ENCODE data around the gene CENPB.
"Not testable (repeated sequence)": the region's sequence is repeated elsewhere in the genome, so short reads cannot be mapped to it uniquely, and the experiment has no call there.

CENPB gene

GRCh38 chr20:3811467-3812258, 25.1 kb upstream of the CENPB start:
- DNase-seq = peak; percentile 97

DNA sequence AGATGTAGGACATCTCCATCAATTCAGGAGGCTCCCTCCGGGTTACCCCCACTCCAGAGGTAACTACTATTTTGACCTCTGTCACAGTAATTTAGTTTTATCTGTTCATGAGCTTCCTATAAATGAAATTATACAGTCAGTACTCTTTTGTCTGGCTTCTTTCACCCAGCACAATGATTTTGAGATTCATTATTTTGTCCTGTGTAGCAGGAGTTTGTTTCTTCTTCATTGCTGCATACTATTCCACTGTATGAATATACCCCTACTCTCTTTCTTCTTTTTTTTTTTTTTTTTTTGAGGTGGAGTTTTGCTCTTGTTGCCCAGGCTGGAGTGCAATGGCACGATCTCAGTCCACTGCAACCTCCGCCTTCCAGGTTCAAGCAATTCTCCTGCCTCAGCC, 22.0 kb upstream of the CENPB start:
- DNase-seq = no peak

DNA sequence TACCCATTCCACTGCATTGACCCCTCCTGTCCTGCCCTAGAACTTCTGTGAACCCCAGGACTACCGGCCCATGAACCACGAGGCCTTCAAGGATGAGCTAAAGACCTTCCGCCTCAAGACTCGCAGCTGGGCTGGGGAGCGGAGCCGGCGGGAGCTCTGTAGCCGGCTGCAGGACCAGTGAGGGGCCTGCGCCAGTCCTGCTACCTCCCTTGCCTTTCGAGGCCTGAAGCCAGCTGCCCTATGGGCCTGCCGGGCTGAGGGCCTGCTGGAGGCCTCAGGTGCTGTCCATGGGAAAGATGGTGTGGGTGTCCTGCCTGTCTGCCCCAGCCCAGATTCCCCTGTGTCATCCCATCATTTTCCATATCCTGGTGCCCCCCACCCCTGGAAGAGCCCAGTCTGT, 18.2 kb upstream of the CENPB start:
- no peak for DNase-seq

GRCh38 chr20:3804254-3804751, 17.8 kb upstream of the CENPB start:
- no peak for DNase-seq

DNA sequence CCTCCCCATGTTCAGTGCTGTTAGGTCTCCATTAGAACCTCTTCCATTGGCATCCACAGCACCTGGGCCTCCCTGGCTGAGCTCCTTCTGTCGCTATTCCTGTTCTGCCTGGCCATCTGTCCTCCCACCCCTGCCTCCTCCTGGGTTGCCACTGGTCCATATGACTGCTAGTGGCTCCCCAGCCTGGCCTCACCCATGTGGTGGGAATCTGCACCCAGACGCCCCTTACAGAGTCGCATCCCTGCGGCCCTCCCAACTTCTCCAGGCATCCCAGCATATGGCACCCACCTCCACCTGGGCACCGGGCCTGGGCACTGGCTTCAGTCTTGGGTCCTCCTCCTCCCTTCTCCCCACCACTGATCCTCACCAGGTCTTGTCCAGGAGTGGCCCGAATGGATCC, 17.3 kb upstream of the CENPB start:
- DNase-seq = no peak

- DNase-seq = no peak
Observed at GRCh38 chr20:3803289-3803688, 16.7 kb upstream of the CENPB start.

GRCh38 chr20:3802524-3803239, 16.1 kb upstream of the CENPB start:
- DNase-seq = no peak

DNA sequence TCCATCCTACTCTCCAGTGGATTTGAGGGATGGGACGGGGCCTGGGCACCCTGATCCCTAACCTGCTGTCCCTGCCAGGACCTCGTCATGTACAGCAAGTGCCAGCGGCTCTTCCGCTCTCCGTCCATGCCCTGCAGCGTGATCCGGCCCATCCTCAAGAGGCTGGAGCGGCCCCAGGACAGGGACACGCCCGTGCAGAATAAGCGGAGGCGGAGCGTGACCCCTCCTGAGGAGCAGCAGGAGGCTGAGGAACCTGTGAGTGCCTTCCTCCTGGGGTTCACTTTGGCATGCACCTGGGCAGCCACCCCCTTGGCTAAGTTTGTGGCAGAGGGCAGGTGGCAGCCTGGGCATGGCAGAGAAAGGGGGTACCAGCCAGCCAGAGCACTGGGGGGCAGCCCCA, 15.3 kb upstream of the CENPB start:
- no peak for DNase-seq

DNA sequence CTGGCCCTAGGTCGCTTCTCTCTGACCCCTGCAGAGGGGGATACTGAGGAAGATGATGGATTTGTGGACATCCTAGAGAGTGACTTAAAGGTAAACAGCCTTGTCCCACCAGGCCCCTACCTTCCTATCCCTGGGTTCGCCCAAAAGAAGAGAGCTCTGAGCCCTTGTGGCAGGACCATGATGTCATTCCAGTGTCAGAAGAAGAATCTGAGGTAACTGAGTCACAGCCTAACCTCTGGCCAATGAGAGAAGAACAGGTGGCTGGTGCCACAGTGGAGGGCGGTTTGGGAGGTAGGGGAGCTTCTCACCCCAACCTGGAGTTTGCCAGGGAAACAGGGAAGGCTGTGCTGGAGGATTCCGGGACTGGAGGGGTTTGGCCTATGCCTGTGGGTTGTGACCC, 14.8 kb upstream of the CENPB start:
- DNase-seq = no peak

GRCh38 chr20:3800878-3801260, 14.3 kb upstream of the CENPB start:
- DNase-seq = no peak

DNA sequence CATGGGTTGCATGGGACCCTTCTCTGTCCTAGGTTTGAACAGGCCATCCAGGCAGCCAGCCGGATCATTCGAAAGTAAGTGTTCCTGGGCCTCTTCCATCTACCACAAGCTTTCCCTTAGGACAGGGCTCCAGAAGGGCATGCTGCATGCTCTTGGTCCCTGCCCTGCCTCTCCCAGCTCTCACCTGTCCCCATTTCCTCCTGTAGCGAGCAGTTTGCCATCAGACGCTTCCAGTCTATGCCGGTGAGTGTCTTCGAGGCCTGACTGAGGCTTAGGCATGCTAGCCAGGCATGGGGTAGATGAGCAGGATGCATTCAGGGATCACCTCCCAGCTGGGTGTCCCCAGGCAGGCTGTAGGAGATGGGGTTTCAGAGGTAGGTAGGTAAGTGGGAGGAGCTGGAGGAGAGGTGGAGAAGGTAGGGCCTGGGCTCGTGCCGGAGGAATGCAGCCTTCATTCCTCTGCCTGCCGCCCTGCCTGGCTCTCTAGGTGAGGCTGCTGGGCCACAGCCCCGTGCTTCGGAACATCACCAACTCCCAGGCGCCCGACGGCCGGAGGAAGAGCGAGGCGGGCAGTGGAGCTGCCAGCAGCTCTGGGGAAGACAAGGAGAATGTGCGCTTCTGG, 13.8 kb upstream of the CENPB start:
- no peak for DNase-seq

DNA sequence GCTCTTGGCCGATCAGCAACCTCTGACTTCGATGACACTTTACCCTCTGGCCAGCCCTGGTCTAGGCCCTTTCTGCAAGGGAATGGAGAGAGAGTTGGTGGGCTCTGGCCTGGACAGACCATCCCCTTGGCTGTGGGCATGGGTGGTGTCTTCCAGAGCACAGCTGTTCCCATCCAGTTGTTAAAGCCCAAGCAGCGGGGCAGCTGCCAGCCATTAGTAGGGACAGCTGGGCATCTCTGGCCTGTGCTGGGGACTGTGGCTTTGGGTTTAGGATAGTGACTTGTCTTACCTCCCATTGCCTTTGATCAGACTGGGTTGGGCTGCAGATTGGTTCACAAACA, 12.3 kb upstream of the CENPB start:
- DNase-seq = no peak

GRCh38 chr20:3798373-3798768, 11.8 kb upstream of the CENPB start:
- no peak for DNase-seq

DNA sequence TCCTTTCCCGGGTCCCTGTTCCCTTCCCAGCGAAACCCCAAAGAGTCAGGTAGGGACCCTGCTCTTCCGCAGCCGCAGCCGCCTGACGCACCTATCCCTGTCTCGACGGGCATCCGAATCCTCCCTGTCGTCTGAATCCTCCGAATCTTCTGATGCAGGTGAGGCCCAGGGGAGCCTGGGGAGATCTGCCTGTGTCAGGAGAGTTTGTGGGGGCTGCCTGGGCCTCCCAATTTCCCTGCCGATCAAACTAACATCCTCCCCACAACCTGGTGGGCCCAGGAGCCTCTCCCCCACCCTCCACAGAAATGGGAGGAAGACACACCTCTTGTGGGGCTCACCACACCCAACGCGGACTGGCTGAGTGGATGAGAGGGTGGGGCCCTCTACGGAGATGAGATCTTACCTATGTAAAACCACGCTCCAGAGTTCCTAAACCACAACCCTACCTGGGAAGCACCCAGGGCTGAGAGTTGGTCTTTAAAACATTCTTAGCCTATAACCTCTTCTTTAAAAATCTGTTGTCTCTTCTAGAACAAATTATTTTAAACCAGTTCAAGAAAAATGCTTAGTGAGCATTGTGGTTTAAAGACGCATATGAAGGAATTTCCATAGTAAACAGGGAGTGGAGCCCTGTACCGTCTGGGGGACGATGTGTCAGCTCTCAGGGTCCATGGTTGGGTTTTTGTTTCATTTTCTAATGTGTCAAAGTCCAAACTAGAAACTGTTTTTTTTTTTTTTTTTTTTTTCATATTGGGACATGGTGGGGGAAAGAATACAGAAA, 11.2 kb upstream of the CENPB start:
- peak; percentile 82 for DNase-seq

DNA sequence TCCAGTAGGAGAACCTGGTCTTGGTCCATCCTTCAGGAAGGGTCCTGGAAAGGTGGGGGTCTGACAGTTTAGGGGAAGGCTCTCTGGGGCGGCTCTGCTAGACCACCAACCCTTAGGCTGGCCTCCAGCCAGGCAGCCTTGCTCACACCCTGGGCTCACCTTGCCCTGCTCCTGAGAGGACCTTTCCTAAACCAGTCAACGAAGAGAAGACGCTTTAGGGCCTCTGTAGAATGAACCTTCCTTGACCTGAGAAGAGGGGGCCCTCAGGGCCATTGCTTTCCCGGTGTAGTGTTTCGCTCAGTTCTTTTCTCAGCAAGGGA, 10.6 kb upstream of the CENPB start:
- DNase-seq = no peak

- DNase-seq = no peak
Observed at GRCh38 chr20:3796477-3797225, 10.1 kb upstream of the CENPB start.

- peak; percentile 96 for DNase-seq
Observed at GRCh38 chr20:3795511-3796468, 9.2 kb upstream of the CENPB start, which contains the start of gene CDC25B. CDC25B (plus strand) TSS chr20:3796310; CDS start chr20:3796532, 222 bp downstream.

- DNase-seq = no peak
Observed at GRCh38 chr20:3794701-3795420, 8.3 kb upstream of the CENPB start.

- not testable (repeated sequence) for DNase-seq
Observed at GRCh38 chr20:3794168-3794567, 7.6 kb upstream of the CENPB start.

DNA sequence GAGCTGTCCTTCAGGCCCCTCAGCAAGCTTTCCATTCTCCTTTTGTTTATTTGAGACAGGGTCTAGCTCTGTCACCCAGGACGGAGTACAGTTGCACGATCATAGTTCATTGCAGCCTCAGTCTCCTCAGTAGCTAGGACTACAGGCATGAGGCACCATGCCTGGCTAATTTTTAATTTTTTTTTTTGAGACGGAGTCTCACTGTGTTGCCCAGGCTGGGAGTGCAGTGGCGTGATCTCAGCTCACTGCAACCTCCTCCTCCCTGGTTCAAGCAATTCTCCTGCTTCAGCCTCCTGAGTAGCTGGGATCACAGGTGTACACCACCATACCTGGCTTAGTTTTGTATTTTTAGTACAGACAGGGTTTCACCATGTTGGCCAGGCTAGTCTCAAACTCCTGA, 2.7 kb upstream of the CENPB start:
- DNase-seq = not testable (repeated sequence)
